Stimulated activated CD4-positive, alpha-beta T cell treated with anti-CD3 and anti-CD28 coated beads, Interleukin-12 subunit alpha, Interleukin-12 subunit beta, amount 100 ng/mL, for 4 hours (primary cell): Measurements from ENCODE around the gene SMCHD1.

Experiments
- DNase-seq: peaks from one replicate; pipeline ENCODE4 v3.0.0-alpha.2; 2020

Gene SMCHD1

DNA sequence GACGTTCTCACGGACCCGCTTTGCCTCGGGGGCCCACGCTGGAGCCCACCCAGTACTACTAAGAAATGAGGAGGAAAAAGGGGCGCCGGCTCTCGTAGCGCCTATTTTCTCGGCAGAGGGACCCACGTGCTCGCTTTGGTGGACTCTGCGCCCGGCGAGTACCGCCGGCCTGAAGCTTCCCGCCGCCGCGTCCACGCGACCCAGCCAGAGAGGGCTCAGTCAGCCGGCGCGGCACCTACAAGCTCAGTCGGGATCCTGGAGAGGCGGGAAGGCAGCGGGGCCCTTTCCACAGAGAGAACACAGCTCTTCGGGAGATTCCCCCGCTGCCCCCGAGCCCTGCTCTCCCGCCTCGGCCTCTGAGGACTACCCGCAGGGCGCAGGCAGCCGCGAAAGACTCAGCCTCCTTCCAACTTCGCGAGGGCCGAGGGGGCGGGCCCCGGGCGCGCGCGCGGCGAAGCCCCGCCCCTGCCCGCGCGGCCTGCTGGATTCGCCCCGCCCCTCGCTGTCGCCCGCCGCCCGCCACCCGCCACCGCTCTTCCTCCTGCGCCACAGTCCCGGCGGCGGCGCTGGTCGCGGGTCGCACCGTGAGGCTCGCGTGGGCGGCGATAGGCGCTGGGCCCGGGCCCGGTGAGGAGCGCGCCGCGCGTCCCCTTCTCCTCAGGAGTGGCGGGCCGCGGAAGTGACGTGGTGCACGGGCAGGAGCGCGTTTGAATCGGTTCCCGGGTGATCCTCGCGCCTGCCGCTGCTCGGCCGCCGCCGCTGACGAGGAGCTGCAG, at the start of gene SMCHD1:
Gene SMCHD1 (plus strand): TSS at position 549 of the 776 bp plus-strand sequence. CDS start 350 bp downstream, outside the sequence.
- DNase-seq, result peak; percentile 94

- no peak for DNase-seq
Measured at GRCh38 chr18:2606335-2606734, 49.2 kb upstream of the SMCHD1 start.

DNA sequence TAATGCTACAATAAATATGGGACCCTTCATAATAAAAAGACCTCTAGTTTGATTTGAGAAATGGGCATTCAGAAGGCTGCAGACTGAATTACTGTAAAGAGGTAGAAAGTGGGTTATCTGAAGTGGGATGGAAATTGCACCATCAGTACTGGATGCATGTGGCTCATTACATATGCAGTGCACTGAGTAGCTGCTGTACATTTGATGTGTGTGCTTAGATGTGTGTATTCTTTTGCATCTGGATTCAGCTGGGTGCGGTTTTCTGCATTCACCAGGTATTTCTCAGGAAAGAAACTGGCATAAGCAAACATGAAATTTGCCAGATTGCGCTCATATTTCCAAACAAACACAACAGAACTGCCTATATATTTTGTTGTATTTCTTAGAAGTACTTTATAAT, 45.9 kb upstream of the SMCHD1 start:
- no peak for DNase-seq

- DNase-seq, result no peak
Measured at GRCh38 chr18:2610549-2610948, 45.0 kb upstream of the SMCHD1 start.

DNA sequence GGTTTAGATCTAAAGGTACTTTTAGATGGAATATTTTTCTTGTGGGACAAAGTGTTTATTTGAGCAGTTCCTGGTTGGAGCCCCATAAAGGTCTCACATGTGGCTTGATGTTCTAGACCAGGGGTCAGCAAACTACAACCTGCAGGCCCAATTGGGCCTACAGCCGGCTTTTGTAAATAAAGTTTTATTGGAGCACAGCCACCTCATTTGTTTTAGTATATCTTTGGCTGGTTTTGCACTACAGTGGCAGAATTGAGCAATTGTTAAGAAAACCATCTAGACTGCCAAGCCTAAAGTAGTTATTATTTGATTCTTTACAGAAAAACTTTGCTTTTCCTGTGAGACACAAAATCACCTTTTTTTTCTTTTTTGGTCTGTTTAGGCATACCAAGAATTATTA, 42.5 kb upstream of the SMCHD1 start:
- no peak for DNase-seq

GRCh38 chr18:2617401-2617998, 38.0 kb upstream of the SMCHD1 start:
- no peak for DNase-seq

DNA sequence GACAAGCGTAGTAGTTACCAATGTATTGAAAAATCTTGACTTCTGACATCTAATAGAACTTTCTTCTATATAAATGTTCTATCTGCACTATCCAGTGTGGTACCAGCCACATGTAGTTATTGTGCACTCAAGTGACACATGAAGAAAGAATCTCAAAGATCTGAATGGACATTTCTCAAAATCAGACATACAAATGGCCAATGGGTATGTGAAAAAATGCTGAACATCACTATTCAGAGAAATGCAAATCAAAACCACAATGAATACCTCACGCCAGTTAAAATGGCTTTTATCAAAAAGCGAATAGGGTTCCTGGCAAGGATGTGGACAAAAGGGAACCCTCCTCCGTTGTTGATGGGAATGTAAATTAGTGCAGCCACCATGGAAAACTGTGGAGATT, 37.5 kb upstream of the SMCHD1 start:
- no peak for DNase-seq

DNA sequence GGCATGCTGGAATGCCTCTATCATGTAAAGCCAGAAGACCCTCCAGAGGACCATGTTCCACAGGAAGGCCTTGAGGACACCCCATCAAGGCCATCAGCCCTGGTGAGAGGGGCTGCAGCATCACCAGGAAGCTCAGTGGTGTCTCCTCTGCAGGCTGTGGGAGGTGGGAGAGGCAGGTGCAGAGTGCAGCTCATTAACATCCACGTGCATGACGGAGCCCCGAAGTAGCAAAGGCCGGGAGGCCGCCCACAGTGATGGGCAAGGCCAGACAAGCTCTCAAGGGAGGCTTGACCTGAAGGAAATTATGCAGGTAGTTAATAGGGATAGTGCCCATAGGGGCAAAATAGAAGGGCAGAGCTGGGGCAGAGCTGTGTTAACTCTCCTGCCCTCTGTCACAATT, 30.3 kb upstream of the SMCHD1 start:
- DNase-seq, result no peak

DNA sequence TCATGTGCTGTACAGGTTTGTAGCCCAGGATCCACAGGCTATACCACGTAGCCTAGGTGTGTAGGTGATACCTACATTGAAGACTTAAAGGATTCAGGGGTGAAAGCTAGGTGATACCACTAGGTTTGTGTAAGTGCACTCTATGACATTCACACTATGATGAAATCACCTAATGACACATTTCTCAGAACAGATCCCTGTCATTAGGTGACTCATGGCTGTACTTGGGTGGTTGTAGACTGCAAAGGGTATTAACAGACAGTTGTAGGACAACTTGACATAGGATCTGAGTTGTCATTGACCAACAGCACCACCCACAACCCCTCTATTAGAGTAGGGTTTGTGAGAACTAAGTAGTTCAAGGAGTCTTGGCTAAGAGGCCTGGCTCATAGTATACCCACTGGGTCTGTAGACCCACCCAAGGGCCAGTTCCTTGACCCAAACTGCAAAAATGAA, 27.7 kb upstream of the SMCHD1 start:
- no peak for DNase-seq

DNA sequence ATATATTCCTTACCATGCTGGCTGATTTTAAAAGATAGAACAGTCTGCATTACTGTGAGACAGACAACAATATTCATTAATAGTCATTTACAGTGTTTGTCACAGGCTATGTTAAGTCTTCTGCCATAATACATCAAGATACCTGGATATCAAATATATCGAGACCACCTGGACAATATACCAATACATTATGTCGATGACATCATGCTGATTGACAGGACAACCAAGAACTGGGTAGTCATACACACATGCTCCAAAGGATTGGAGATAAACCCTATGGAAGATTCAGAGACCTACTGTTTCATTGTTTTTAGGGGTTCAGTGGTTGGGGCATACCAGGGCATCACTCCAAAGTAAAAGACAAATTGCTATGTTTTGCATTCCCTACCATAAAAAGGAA, 26.5 kb upstream of the SMCHD1 start:
- no peak for DNase-seq

GRCh38 chr18:2635586-2635985, 19.9 kb upstream of the SMCHD1 start:
- no peak for DNase-seq

GRCh38 chr18:2636126-2636631, 19.3 kb upstream of the SMCHD1 start:
- DNase-seq, result no peak

GRCh38 chr18:2641638-2642037, 13.9 kb upstream of the SMCHD1 start:
- DNase-seq, result no peak

- DNase-seq, result no peak
Measured at GRCh38 chr18:2642771-2643170, 12.8 kb upstream of the SMCHD1 start.

DNA sequence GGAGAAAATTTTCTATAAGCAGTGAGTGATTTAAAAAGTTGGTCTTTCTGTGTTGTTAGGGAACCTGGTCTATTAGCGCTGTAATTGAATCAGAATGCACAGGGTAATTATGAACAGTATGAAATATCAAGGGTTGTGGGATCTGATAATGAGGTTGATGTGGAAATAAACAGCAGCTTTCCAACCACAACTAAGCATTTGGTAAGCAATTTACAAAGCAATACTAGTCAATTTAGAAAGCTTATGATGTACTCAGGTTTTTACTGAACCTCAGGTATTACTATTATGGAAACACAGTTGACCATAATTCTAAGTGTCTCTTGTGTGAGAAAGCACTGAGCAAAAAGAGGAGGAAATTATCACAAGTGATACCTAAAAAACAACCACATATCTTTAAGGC, 11.0 kb upstream of the SMCHD1 start:
- no peak for DNase-seq

DNA sequence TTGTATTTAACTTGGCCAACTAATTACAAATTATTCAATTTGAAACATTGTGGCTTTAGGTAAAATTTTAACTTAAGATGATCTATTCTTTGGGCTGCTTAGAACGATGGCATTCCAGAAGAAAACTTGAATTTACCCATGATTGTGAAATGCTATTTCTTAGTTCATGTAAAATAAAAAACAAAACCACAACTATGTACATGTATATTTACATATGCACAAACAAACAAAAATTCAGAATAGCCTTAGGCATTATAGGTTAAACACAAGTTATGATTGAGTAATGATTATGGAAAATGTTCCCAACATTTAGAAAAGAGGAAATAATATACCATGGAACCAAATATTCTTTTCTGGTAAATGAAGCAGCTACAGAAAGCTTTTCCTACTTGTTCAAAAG, 3.5 kb upstream of the SMCHD1 start:
- no peak for DNase-seq

DNA sequence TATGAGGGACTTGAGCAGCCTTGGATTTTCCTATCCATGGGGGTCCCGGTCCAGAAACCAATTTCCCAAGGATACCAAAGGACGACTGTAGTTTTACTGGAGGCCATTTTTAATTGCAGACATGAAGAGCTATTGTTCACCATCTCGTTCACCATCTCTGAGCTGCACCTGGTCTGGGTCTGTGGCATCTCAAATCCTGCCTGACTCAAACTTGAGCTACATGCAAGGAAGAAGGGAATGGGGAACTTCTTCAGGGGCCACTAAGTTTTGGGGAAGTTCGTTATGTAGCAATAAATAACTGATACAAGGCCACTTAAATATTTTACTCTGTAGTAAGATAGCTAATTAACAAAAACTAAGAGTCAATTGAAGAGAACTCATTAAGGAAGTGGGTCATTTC, 2.1 kb upstream of the SMCHD1 start:
- DNase-seq, result no peak

- no peak for DNase-seq
Measured at GRCh38 chr18:2654169-2654927, 1.2 kb upstream of the SMCHD1 start.

GRCh38 chr18:2654928-2655177, 673 bp upstream of the SMCHD1 start:
- DNase-seq, result peak; percentile 71

DNA sequence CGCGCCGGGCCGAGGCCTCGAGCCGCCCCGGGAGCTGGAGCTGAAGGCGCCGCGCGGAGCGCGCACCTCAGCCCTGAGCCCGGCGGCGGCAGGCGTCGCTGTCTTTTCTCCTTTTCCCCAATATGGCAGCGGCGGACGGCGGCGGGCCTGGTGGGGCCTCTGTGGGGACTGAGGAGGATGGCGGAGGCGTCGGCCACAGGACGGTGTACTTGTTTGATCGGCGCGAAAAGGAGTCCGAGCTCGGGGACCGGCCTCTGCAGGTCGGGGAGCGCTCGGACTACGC, 369 bp downstream of the SMCHD1 start:
- no peak for DNase-seq

GRCh38 chr18:2656237-2656980, 883 bp downstream of the SMCHD1 start:
- peak; percentile 41 for DNase-seq

- DNase-seq, result no peak
Measured at GRCh38 chr18:2656981-2657512, 1.5 kb downstream of the SMCHD1 start.

DNA sequence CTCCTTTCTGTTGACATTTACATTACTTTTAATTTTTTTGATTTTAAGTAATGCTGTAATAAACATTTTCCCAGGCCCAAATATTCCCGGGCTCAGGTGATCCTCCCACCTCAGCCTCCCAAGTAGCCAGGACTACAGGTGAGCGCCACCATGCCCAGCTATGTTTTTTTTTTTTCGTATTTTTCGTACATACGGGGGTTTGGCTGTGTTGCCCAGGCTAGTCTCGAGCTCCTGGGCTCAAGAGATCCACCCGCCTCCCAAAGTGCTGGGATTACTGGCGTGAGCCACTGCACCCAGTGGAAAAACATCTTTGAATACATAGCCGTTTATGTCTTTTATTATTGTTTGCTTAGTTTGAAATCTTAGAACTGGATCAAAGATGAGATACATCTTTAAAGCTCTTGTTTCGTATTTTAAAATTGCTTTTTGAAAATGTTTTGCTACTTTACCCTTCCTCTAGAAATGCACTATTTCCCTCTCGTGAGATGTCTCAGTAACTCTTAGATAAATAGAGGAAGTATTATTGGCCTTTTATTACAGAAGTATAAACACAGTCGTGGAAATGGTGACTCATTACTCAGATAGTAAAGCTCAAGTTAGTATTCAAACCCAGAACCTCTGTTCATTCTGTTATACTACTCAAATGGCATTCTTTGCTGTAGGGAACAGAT, 2.4 kb downstream of the SMCHD1 start:
- DNase-seq, result no peak
